ENCODE measurements around the gene MDGA2.

DNA sequence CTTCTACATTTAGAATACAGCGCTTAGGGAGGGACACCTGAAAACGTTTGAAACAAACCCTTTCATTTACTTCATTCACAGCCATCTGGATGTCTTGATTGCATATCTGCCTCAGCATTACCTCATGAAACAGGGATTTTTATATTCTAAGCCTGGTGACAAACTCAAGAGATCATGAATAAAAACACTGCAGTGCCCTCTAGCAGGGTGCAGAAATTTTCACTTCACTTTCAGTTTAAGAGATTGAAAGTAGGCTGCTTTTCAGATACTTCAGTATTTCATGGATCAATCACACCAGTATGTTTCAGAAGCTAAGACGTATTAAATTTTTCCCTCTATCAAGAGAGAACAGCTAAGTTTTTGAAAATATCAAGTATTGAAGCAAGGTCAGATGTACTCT is 467.8 kb downstream of the MDGA2 start:
- TF ChIP-seq, protein P1, sequence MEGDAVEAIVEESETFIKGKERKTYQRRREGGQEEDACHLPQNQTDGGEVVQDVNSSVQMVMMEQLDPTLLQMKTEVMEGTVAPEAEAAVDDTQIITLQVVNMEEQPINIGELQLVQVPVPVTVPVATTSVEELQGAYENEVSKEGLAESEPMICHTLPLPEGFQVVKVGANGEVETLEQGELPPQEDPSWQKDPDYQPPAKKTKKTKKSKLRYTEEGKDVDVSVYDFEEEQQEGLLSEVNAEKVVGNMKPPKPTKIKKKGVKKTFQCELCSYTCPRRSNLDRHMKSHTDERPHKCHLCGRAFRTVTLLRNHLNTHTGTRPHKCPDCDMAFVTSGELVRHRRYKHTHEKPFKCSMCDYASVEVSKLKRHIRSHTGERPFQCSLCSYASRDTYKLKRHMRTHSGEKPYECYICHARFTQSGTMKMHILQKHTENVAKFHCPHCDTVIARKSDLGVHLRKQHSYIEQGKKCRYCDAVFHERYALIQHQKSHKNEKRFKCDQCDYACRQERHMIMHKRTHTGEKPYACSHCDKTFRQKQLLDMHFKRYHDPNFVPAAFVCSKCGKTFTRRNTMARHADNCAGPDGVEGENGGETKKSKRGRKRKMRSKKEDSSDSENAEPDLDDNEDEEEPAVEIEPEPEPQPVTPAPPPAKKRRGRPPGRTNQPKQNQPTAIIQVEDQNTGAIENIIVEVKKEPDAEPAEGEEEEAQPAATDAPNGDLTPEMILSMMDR (conservative IDR thresholded peaks at IDR 0.05), result no peak
- TF ChIP-seq EZH2 (IDR thresholded peaks at IDR 0.05; ENCODE audit: low read depth), result no peak
